Testis (tissue), 3 donors: ENCODE results near the gene MLN. TPM values are rescaled to one million over a fixed set of nuclear protein-coding genes. Genes with fewer than 3 reads are reported as not detected.

ENCODE experiments used
- DNase-seq: peaks from one replicate; pipeline ENCODE4 v3.0.0-alpha.2; 2019
- H3K27ac ChIP-seq, 2 donors: fragments of 200-600 bp; sonication (generic); one replicate each; pipeline ENCODE4 v1.5.1; 2019
- H3K27me3 ChIP-seq: fragments of 200-600 bp; sonication (generic); one replicate; pipeline ENCODE4 v1.5.1; 2019
- H3K36me3 ChIP-seq: fragments of 200-600 bp; sonication (generic); one replicate; pipeline ENCODE4 v1.5.1; 2017; ENCODE audit warnings: low read depth; ENCODE audit errors: missing control alignments
- H3K4me1 ChIP-seq: fragments of 200-600 bp; sonication (generic); one replicate; pipeline ENCODE4 v1.5.1; 2019
- H3K4me3 ChIP-seq, 2 donors: fragments of 200-600 bp; sonication (generic); one replicate each; pipeline ENCODE4 v1.5.1; 2017 to 2019
- H3K9me3 ChIP-seq: fragments of 200-600 bp; sonication (generic); one replicate; pipeline ENCODE4 v1.5.1; 2017
- CTCF ChIP-seq, 3 experiments: fragments of 450-650 bp in 2 of 3; fragments of 200-600 bp in 1 of 3; sonication (generic) in 1 of 3; IDR thresholded peaks; one replicate each; pipeline ENCODE4 v1.5.1; 2016 to 2019; ENCODE audit warnings: antibody characterized with exemption in 3 of 3, mild to moderate bottlenecking in 2 of 3, moderate library complexity in 1 of 3
- POLR2A ChIP-seq: fragments of 450-650 bp; IDR thresholded peaks from one replicate; pipeline ENCODE4 v1.6.1; 2017; ENCODE audit warnings: antibody characterized with exemption, mild to moderate bottlenecking, moderate library complexity
- WGBS, 2 donors: methylation state at CpG; one replicate each; pipeline ENCODE4 v1.1.5; 2018; 5-methylcytosine and 5-hydroxymethylcytosine counted together
- intact Hi-C: fragments of 100-400 bp; cut with DNase I; formaldehyde crosslinking; loops from one replicate; pipeline ENCODE4 v1.15.1; 2023; ENCODE audit warnings: low total_unique reads
- polyA plus RNA-seq: library from polyadenylated mRNA; stranded (reverse); fragments of 350-450 nt; fragmentation: Illumina TruSeq; extraction: RNeasy Lipid Tissue Mini Kit (QIAGEN cat#74804); gene quantifications from one replicate; pipeline ENCODE4 v1.2.3, GENCODE V29; 2014; ENCODE audit warnings: low read depth, low replicate concordance; ENCODE audit not compliant: insufficient read depth
- total RNA-seq, 2 donors: library from RNA; depleted of rRNA; stranded (reverse); fragments of >200 nt; gene quantifications; one replicate each; pipeline ENCODE4 v1.2.3, GENCODE V29; 2016

MLN gene
- total and polyA plus RNA-seq, 3 donors from 2014 or later: not detected

GRCh38 chr6:33850296-33850695, 46.5 kb upstream of the MLN start:
- 70 to 83% methylated on average over 3 of the region's 3 CpGs for WGBS, 2 donors
- intact Hi-C loops: no loop called here

GRCh38 chr6:33849500-33850075, 45.8 kb upstream of the MLN start:
- H3K4me1 ChIP-seq: no peaks in the 10 kb centered on the region
- no peaks in the 10 kb centered on the region for H3K9me3 ChIP-seq
- no peak overlapping the region for H3K4me3 ChIP-seq
- H3K27ac ChIP-seq: no peak overlapping the region
- intact Hi-C loops: no loop called here
- TF ChIP-seq CTCF (IDR thresholded peaks at IDR 0.05) (no peak), POLR2A (no peak)
- no peaks in the 10 kb centered on the region for H3K36me3 ChIP-seq
- no peaks in the 10 kb centered on the region for H3K27me3 ChIP-seq
- DNase-seq: no peak
- WGBS, 2 donors: 80 to 87% methylated on average over 2 to 9 of the region's 9 CpGs

More at GRCh38 chr6:33850296-33850695, 46.5 kb upstream of the MLN start:
- H3K9me3 ChIP-seq: no peaks in the 10 kb centered on the region
- no peak for DNase-seq
- H3K27me3 ChIP-seq: no peaks in the 10 kb centered on the region
- H3K4me1 ChIP-seq: no peaks in the 10 kb centered on the region
- no peak overlapping the region for H3K27ac ChIP-seq
- TF ChIP-seq CTCF (IDR thresholded peaks at IDR 0.05) (no peak), POLR2A (no peak)
- H3K4me3 ChIP-seq: no peak overlapping the region
- no peaks in the 10 kb centered on the region for H3K36me3 ChIP-seq

- WGBS, 2 donors: 87 to 94% methylated on average over 3 of the region's 3 CpGs
- no peaks in the 10 kb centered on the region for H3K27me3 ChIP-seq
- no peak for DNase-seq
- H3K9me3 ChIP-seq: no peaks in the 10 kb centered on the region
- no peak for TF ChIP-seq POLR2A
- H3K4me1 ChIP-seq: no peaks in the 10 kb centered on the region
- intact Hi-C loops: no loop called here
- no peak overlapping the region for H3K4me3 ChIP-seq
- H3K27ac ChIP-seq: no peak overlapping the region
- no peaks in the 10 kb centered on the region for H3K36me3 ChIP-seq
Measured at GRCh38 chr6:33848484-33848883, 44.7 kb upstream of the MLN start.

GRCh38 chr6:33847867-33848266, 44.1 kb upstream of the MLN start:
- 100% methylated on average over 1 of the region's 1 CpG for WGBS, 2 donors
- intact Hi-C loops: no loop called here
- TF ChIP-seq POLR2A (no peak), CTCF (IDR thresholded peaks at IDR 0.05) (no peak)

GRCh38 chr6:33847078-33847477, 43.3 kb upstream of the MLN start:
- Histone ChIP-seq H3K4me1 (no peaks in the 10 kb centered on the region), H3K9me3 (no peaks in the 10 kb centered on the region), H3K4me3 (no peak overlapping the region), H3K36me3 (no peaks in the 10 kb centered on the region), H3K27me3 (no peaks in the 10 kb centered on the region), H3K27ac (no peak overlapping the region)
- DNase-seq: no peak
- intact Hi-C loops: no loop called here
- 88 to 93% methylated on average over 6 of the region's 6 CpGs for WGBS, 2 donors
- TF ChIP-seq POLR2A (no peak), CTCF (IDR thresholded peaks at IDR 0.05) (no peak)

More at GRCh38 chr6:33847867-33848266, 44.1 kb upstream of the MLN start:
- Histone ChIP-seq H3K27me3 (no peaks in the 10 kb centered on the region), H3K4me1 (no peaks in the 10 kb centered on the region), H3K27ac (no peak overlapping the region), H3K4me3 (no peak overlapping the region), H3K36me3 (no peaks in the 10 kb centered on the region), H3K9me3 (no peaks in the 10 kb centered on the region)
- no peak for DNase-seq
